Astrocyte of the cerebellum (primary cell): ENCODE data around the gene OPRL1.

ENCODE experiments used
- DNase-seq: peaks from one replicate; pipeline ENCODE4 v3.0.0-alpha.2; 2011; ENCODE audit warnings: low read depth
- H3K4me3 ChIP-seq: 2 replicates; pipeline ENCODE4 v1.5.1; 2011; ENCODE audit warnings: mild to moderate bottlenecking, low read depth, low read length, moderate library complexity
- in situ Hi-C: cut with HindIII; loops from 2 replicates; pipeline ENCODE4 v1.10.0; 2017; ENCODE audit warnings: low sequenced_read_pairs
- TF ChIP-seq, protein P1 (sequence below): IDR thresholded peaks from 2 replicates; pipeline ENCODE4 v1.5.1; 2012; ENCODE audit warnings: low read length, low read depth, moderate library complexity, mild to moderate bottlenecking; ENCODE audit errors: missing control alignments

The OPRL1 gene

DNA sequence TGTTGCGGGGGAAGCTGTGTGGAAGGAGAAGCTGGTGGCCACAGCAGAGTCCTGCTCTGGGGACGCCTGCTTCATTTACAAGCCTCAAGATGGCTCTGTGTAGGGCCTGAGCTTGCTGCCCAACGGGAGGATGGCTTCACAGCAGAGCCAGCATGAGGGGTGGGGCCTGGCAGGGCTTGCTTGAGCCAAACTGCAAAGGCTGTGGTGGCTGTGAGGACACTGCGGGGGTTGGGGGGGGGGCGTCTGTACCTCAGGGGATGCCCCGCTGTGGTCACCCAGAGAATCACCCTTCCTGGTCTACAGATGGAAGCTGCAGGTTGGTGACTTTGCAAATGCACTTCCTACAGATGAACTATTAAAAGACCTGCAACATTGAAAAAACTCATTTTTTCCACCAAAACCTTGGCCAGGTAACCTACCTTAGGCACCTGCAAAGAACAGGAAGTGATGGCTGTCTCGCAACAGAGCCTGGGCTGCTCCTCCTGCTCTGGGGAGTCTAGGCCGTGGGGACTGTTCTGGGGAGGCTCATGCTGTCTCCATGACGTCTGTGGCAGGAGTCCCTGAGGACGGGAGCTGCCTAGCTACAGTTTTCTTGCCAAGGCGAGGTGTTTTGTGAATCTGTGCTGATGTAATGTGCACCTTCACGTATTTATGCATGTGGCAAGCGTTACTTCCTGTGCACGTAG is 20.1 kb downstream of the OPRL1 start:
- no peak overlapping the region for H3K4me3 ChIP-seq
- in situ Hi-C loops: no loop called here
- DNase-seq: no peak
- TF ChIP-seq, protein P1, sequence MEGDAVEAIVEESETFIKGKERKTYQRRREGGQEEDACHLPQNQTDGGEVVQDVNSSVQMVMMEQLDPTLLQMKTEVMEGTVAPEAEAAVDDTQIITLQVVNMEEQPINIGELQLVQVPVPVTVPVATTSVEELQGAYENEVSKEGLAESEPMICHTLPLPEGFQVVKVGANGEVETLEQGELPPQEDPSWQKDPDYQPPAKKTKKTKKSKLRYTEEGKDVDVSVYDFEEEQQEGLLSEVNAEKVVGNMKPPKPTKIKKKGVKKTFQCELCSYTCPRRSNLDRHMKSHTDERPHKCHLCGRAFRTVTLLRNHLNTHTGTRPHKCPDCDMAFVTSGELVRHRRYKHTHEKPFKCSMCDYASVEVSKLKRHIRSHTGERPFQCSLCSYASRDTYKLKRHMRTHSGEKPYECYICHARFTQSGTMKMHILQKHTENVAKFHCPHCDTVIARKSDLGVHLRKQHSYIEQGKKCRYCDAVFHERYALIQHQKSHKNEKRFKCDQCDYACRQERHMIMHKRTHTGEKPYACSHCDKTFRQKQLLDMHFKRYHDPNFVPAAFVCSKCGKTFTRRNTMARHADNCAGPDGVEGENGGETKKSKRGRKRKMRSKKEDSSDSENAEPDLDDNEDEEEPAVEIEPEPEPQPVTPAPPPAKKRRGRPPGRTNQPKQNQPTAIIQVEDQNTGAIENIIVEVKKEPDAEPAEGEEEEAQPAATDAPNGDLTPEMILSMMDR: no peak

DNA sequence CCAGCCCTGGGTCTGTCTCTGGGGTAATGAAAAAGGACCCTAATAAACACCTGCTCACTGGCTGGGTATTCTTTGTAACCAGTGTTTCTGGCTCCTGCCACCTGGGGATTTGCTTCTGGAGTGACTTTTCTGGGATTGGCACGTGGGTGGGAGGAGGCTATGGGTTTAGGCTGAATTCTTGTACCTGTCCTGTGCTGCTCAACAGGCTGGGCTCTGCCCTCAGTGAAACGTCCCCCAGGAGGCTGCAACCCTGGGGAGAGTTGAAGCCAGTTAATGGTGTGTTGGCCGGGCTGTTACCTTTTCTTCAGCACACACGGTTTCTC is 20.6 kb downstream of the OPRL1 start:
- in situ Hi-C loops: no loop called here
- no peak overlapping the region for H3K4me3 ChIP-seq
- TF ChIP-seq, protein P1: no peak
- no peak for DNase-seq

DNA sequence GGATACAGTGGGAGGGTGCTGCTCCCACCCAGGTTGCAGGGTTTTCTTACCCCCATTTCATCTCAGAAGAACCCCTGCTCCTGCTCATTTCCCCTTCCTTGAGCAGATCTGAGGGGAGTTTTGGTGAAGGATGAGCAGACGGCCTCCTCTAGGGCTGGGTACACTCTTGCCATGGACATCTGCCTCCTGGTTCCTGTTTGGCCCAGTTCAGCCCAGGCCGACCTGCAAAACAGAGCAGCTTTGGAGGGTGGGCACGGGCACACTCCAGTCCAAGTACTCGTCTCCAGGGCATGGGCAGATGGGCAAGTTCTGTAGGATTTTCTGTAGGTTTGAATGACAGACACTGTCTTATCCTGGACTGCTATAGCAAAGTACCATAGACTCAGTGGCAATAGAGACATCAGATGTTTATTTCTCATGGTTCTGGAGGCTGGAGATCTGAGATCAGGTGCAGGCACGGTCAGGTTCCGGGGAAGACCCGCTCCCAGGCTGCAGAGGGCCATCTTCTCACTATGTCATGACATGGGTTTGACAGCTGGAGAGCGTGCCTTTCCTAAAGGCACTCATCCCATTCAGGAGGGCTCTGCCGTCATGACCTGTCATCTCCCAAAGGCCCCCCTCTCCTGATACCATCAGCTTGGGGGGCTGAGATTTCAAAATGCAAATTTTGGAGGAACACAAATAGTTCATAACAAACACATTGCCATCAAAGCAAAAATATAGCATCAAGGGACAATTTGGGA is 21.2 kb downstream of the OPRL1 start:
- in situ Hi-C loops: no loop called here
- no peak for DNase-seq
- TF ChIP-seq, protein P1: no peak
- no peak overlapping the region for H3K4me3 ChIP-seq

DNA sequence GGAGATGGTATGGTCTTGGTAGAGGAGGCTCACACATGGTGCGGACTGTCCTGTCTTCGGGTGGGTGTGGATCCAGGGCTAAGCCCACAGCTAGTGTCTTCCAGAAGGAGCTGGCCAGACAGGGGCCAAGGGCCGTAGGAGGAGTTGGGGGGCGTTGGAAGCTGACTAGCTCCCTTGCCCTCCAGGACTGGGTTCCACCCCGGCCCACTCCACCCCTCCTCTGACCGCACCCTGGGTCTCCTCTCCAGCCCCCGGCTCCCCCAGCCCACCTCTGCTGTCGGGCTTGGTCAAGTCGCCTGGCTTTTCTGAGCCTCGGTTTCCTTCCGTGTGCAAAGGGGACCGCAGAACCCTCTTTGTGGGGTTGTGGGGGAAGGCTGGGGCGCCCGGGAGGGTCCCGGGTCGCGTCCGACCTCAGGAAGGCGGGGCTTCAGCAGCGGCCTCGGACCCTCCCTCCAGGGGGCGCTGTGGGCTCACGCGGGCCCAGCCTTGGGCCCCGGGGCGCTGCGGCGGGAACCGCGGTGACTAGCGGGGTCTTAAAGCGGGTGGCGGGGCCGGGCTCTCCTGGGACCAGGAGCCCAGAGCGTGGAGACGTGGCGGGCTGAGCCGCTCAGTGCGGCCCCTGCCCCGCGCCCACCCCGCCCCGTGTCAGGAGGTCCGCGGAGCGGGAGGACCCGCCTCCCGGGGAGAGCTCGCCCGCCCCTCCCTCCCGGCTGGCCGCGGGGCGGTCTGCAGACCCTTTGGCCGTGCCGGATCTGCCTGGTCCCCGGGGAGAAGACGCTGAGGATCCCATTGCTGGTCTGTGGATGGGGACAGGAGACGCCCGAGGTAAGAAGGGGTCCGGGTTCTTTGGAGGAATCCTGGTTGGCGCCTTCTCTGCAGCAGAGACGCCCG is 22.1 kb downstream of the OPRL1 start:
- TF ChIP-seq, protein P1: peak; percentile 54
- DNase-seq: no peak
- H3K4me3 ChIP-seq: no peak overlapping the region
- in situ Hi-C loops: no loop called here

DNA sequence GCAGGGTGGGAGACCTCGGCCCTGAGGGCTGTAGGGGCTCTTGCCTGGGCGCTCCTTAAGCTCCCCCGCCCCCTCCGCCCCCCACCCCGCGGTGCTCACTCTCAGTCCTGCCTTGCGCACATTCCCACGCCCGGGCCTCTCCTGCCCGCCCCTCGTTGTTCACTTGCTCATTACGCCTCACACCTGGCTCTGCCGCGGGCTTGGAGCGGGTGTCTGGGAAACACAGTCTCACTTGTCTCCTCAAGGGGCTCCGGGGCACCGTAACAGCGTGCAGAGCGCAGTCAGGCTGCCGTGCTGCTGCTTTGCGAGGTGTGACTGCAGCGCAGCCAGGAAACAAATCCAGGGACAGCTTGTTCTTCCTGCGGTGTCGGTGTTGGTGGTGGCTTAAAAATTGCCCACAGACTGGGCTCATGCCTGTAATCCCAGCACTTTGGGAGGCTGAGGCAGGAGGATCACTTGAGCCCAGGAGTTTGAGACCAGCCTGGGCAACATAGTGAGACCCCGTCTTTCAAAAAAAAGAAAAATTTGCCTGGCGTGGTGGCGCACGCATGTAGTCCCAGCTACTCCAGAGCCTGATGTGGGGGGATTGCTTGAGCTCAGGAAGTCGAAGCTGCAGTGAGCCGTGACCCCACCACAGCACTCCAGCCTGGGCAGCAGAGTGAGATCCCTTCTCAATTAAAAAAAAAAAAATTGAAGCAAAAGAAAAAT is 22.9 kb downstream of the OPRL1 start:
- DNase-seq: no peak
- in situ Hi-C loops: no loop called here
- TF ChIP-seq, protein P1: no peak
- H3K4me3 ChIP-seq: no peak overlapping the region
